ENCODE measurements around the gene SRRM4. TPM values are rescaled to one million over a fixed set of nuclear protein-coding genes. Genes with fewer than 3 reads are reported as not detected.

Gene SRRM4
- total and polyA plus RNA-seq, 9 donors = 0.02 TPM; not detected in 6

GRCh38 chr12:119122047-119122446 is 140.7 kb downstream of the SRRM4 start:
- no peak overlapping the region for H3K4me3 ChIP-seq
- no peaks in the 10 kb centered on the region for H3K9me3 ChIP-seq
- H3K4me1 ChIP-seq (ENCODE audit: insufficient read depth) = no peaks in the 10 kb centered on the region
- no peaks in the 10 kb centered on the region for H3K36me3 ChIP-seq
- TF ChIP-seq POLR2A (IDR thresholded peaks at IDR 0.05) = no peak
- no peak for TF ChIP-seq EP300 (IDR thresholded peaks at IDR 0.05)
- TF ChIP-seq, protein P1, sequence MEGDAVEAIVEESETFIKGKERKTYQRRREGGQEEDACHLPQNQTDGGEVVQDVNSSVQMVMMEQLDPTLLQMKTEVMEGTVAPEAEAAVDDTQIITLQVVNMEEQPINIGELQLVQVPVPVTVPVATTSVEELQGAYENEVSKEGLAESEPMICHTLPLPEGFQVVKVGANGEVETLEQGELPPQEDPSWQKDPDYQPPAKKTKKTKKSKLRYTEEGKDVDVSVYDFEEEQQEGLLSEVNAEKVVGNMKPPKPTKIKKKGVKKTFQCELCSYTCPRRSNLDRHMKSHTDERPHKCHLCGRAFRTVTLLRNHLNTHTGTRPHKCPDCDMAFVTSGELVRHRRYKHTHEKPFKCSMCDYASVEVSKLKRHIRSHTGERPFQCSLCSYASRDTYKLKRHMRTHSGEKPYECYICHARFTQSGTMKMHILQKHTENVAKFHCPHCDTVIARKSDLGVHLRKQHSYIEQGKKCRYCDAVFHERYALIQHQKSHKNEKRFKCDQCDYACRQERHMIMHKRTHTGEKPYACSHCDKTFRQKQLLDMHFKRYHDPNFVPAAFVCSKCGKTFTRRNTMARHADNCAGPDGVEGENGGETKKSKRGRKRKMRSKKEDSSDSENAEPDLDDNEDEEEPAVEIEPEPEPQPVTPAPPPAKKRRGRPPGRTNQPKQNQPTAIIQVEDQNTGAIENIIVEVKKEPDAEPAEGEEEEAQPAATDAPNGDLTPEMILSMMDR (IDR thresholded peaks at IDR 0.05) = no peak
- H3K27me3 ChIP-seq = no peaks in the 10 kb centered on the region
- no peak overlapping the region for H3K27ac ChIP-seq
- no peak for DNase-seq
- intact Hi-C loops (cut with DNase I) = no loop called here
- 65 to 77% (median 76%) methylated on average over 5 of the region's 5 CpGs for whole genome bisulfite sequencing, 3 donors

DNA sequence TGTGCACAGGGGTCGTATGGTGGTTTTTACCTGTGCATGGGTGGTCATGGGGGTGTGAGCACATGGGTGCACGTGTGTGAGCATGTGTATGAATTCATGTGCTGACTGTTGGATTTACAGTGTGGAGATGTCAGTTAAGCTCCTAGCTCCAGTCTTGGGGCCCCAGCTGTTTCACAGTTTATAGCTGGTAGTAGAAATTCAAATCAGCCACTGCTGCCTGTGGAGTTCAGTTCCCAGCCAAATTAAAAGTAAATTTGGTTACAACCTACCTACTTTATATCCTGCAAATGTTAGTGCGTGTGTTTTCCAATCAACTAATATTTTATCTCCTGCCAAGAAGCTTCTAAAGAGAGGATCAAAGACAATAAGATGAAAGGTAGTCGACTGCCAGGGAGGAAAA is 141.4 kb downstream of the SRRM4 start:
- Histone ChIP-seq H3K27me3 (no peaks in the 10 kb centered on the region), H3K4me1 (ENCODE audit: insufficient read depth) (no peaks in the 10 kb centered on the region), H3K4me3 (no peak overlapping the region), H3K9me3 (no peaks in the 10 kb centered on the region), H3K27ac (no peak overlapping the region), H3K36me3 (no peaks in the 10 kb centered on the region)
- intact Hi-C loops (cut with DNase I) = no loop called here
- 41 to 64% (median 54%) methylated on average over 4 of the region's 4 CpGs for WGBS, 3 donors
- TF ChIP-seq, protein P1 (IDR thresholded peaks at IDR 0.05) = no peak
- TF ChIP-seq EP300 (IDR thresholded peaks at IDR 0.05) = no peak
- TF ChIP-seq POLR2A (IDR thresholded peaks at IDR 0.05) = no peak
- no peak for DNase-seq

DNA sequence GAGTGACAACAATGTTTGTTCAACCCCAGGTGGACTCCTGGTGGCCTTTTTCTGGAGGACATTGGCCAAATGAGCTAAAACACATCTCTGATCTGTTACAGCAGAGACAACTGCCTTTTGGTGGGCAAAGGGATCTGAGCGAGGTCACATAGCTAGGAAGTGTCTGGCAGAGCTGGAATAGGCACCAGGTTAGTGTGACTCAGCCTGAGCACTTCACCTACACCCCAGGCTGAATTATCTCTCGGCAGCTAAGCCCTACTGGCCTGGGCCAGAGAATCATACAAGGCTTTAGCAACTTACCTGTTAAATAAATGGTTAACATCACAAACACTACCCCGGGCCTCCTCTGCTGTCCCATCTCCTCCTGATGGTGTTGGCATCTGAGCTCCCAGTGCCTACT is 147.2 kb downstream of the SRRM4 start:
- no peak for DNase-seq
- H3K9me3 ChIP-seq = no peaks in the 10 kb centered on the region
- intact Hi-C loops (cut with DNase I) = no loop called here

GRCh38 chr12:119129827-119130434 is 148.6 kb downstream of the SRRM4 start:
- Histone ChIP-seq H3K9me3 (no peaks in the 10 kb centered on the region), H3K27me3 (no peaks in the 10 kb centered on the region), H3K27ac (no peak overlapping the region), H3K4me3 (no peak overlapping the region), H3K36me3 (no peaks in the 10 kb centered on the region), H3K4me1 (ENCODE audit: insufficient read depth) (no peaks in the 10 kb centered on the region)
- DNase-seq = no peak
- WGBS, 3 donors = 71 to 78% (median 71%) methylated on average over 3 of the region's 3 CpGs
- no peak for TF ChIP-seq POLR2A (IDR thresholded peaks at IDR 0.05)
- TF ChIP-seq, protein P1 (IDR thresholded peaks at IDR 0.05) = no peak
- no peak for TF ChIP-seq EP300 (IDR thresholded peaks at IDR 0.05)
- intact Hi-C loops (cut with DNase I) = no loop called here

More for the DNA sequence above, 147.2 kb downstream of the SRRM4 start:
- Histone ChIP-seq H3K36me3 (no peaks in the 10 kb centered on the region), H3K27me3 (no peaks in the 10 kb centered on the region), H3K4me1 (ENCODE audit: insufficient read depth) (no peaks in the 10 kb centered on the region), H3K27ac (no peak overlapping the region), H3K4me3 (no peak overlapping the region)
- no peak for TF ChIP-seq POLR2A (IDR thresholded peaks at IDR 0.05)
- no peak for TF ChIP-seq EP300 (IDR thresholded peaks at IDR 0.05)
- TF ChIP-seq, protein P1 (IDR thresholded peaks at IDR 0.05) = no peak
- 58 to 63% (median 59%) methylated on average over 3 of the region's 3 CpGs for WGBS, 3 donors
